Transverse colon (tissue), 4 donors: ENCODE results near the gene AHCYL1. TPM values are rescaled to one million over a fixed set of nuclear protein-coding genes. Genes with fewer than 3 reads are reported as not detected.

Source experiments
- DNase-seq: peaks from one replicate; pipeline ENCODE4 v3.0.0-alpha.2; 2019
- H3K27ac ChIP-seq, 4 donors: fragments of 200-600 bp; sonication (generic); 2 replicates each; pipeline ENCODE4 v1.5.1; 2016 to 2018; ENCODE audit warnings: inconsistent platforms in 4 of 4
- H3K27me3 ChIP-seq: fragments of 200-600 bp; sonication (generic); 2 replicates; pipeline ENCODE4 v1.5.1; 2017; ENCODE audit warnings: inconsistent platforms
- H3K36me3 ChIP-seq, 4 donors: fragments of 200-600 bp; sonication (generic); 2 replicates each; pipeline ENCODE4 v1.5.1; 2017 to 2019; ENCODE audit warnings: inconsistent platforms in 4 of 4
- H3K4me1 ChIP-seq, 4 donors: fragments of 200-600 bp; sonication (generic); 2 replicates each; pipeline ENCODE4 v1.5.1; 2017 to 2020; ENCODE audit warnings: inconsistent platforms in 4 of 4
- H3K4me3 ChIP-seq, 4 donors: fragments of 200-600 bp; sonication (generic); 1 replicate in 1 of 4; 2 replicates in 3 of 4; pipeline versions ENCODE4 v1.5.1 to v1.6.1; 2017 to 2019; ENCODE audit warnings: inconsistent platforms in 4 of 4
- H3K9me3 ChIP-seq, 2 donors: fragments of 200-600 bp; sonication (generic); 2 replicates each; pipeline ENCODE4 v1.5.1; 2017 to 2019; ENCODE audit warnings: inconsistent platforms in 2 of 2
- CTCF ChIP-seq, 5 experiments: fragments of 200-600 bp in 3 of 5; fragments of 450-650 bp in 2 of 5; sonication (generic) in 3 of 5; IDR thresholded peaks; 1 replicate in 2 of 5; 2 replicates in 3 of 5; pipeline ENCODE4 v1.5.1; 2016 to 2017; ENCODE audit warnings: antibody characterized with exemption in 5 of 5, inconsistent platforms in 3 of 5, mild to moderate bottlenecking in 2 of 5, moderate library complexity in 1 of 5
- EP300 ChIP-seq: sonication (generic); formaldehyde crosslinking; IDR thresholded peaks from one replicate; pipeline ENCODE4 v1.6.1; 2017; ENCODE audit warnings: antibody characterized with exemption, low read depth
- POLR2A ChIP-seq: fragments of 450-650 bp; IDR thresholded peaks from one replicate; pipeline ENCODE4 v1.6.1; 2016; ENCODE audit warnings: antibody characterized with exemption, mild to moderate bottlenecking, moderate library complexity
- POLR2AphosphoS5 ChIP-seq, 3 donors: sonication (generic); formaldehyde crosslinking; IDR thresholded peaks; one replicate each; pipeline ENCODE4 v1.6.1; 2016; ENCODE audit warnings: antibody characterized with exemption in 3 of 3
- WGBS, 2 donors: methylation state at CpG; one replicate each; pipeline ENCODE4 v1.1.5; 2018; ENCODE audit warnings: low coverage in 1 of 2; 5-methylcytosine and 5-hydroxymethylcytosine counted together
- in situ Hi-C, 4 donors: fragments of 200-750 bp; cut with MboI; loops; one replicate each; pipeline versions ENCODE4 v1.15.0 to v1.15.1; 2017; ENCODE audit warnings: low sequenced_read_pairs in 3 of 4, low pct_ligation_motif_present in 1 of 4, low pct_unique_long_range_greater_than_20kb in 1 of 4
- intact Hi-C: fragments of 100-400 bp; cut with DNase I; formaldehyde crosslinking; loops from one replicate; pipeline ENCODE4 v1.15.1; 2023; ENCODE audit warnings: low total_unique reads
- total RNA-seq, 4 donors: library from RNA; depleted of rRNA; stranded (reverse); fragments of >200 nt; gene quantifications; one replicate each; pipeline ENCODE4 v1.1.0, GENCODE V29; 2016

The AHCYL1 gene
- total RNA-seq, 4 donors from 2014 or later: 31.8 to 71.5 (median 51.3) TPM

- peaks cover 8 to 21% (median 18%) of the 10 kb centered on the region in 4 donors for H3K4me1 ChIP-seq
- H3K27me3 ChIP-seq: no peaks in the 10 kb centered on the region
- no peaks in the 10 kb centered on the region for H3K9me3 ChIP-seq
- intact Hi-C loops (no loop called here), in situ Hi-C loops (no loop called here)
- WGBS, 2 donors: 38% methylated on average over 1 of the region's 1 CpG; no CpG with 5 or more reads in 1 of the 2 donors
- H3K27ac ChIP-seq: peak overlapping the region in 2 of 4 donors; percentile 47 to 49
- no peaks in the 10 kb centered on the region for H3K36me3 ChIP-seq
- no peak for DNase-seq
- H3K4me3 ChIP-seq: no peak overlapping the region
- TF ChIP-seq POLR2AphosphoS5 (IDR thresholded peaks at IDR 0.05) (no peak), POLR2A (no peak), EP300 (no peak)
These were observed 25.0 kb upstream of the AHCYL1 start for GRCh38 chr1:109959632-109959973.

- no peak for DNase-seq
- Histone ChIP-seq H3K4me3 (no peak overlapping the region), H3K9me3 (no peaks in the 10 kb centered on the region), H3K27me3 (no peaks in the 10 kb centered on the region), H3K4me1 (peaks cover 8 to 21% (median 18%) of the 10 kb centered on the region in 4 donors), H3K27ac (peak overlapping the region in 3 of 4 donors; percentile 35 to 49 (median 47)), H3K36me3 (no peaks in the 10 kb centered on the region)
- WGBS, 2 donors: 0 to 36% methylated on average over 2 to 7 of the region's 7 CpGs
- TF ChIP-seq POLR2A (no peak), POLR2AphosphoS5 (IDR thresholded peaks at IDR 0.05) (no peak), CTCF (IDR thresholded peaks at IDR 0.05) (no peak), EP300 (no peak)
- intact Hi-C loops: no loop called here
- in situ Hi-C loops: no loop called here
These were observed 24.4 kb upstream of the AHCYL1 start for GRCh38 chr1:109959974-109960744.

GRCh38 chr1:109960745-109961094 is 23.8 kb upstream of the AHCYL1 start:
- Histone ChIP-seq H3K27ac (peak overlapping the region in 2 of 4 donors; percentile 47 to 49), H3K4me3 (no peak overlapping the region), H3K27me3 (no peaks in the 10 kb centered on the region), H3K9me3 (no peaks in the 10 kb centered on the region), H3K4me1 (peaks cover 8 to 21% (median 18%) of the 10 kb centered on the region in 4 donors), H3K36me3 (no peaks in the 10 kb centered on the region)
- intact Hi-C loops: no loop called here
- WGBS, 2 donors: 21 to 37% methylated on average over 1 of the region's 1 CpG
- no peak for TF ChIP-seq POLR2A
- TF ChIP-seq POLR2AphosphoS5 (IDR thresholded peaks at IDR 0.05): no peak
- no peak for TF ChIP-seq EP300
- no peak for TF ChIP-seq CTCF (IDR thresholded peaks at IDR 0.05)
- DNase-seq: no peak
- in situ Hi-C loops: no loop called here

GRCh38 chr1:109963864-109964263 is 20.7 kb upstream of the AHCYL1 start:
- in situ Hi-C loops: no loop called here

GRCh38 chr1:109969146-109969829 is 15.3 kb upstream of the AHCYL1 start:
- Histone ChIP-seq H3K9me3 (no peaks in the 10 kb centered on the region), H3K27ac (no peak overlapping the region), H3K27me3 (no peaks in the 10 kb centered on the region), H3K4me1 (no peaks in the 10 kb centered on the region), H3K4me3 (no peak overlapping the region), H3K36me3 (no peaks in the 10 kb centered on the region)
- in situ Hi-C loops (no loop called here), intact Hi-C loops (no loop called here)
- DNase-seq: no peak
- WGBS, 2 donors: 80 to 87% methylated on average over 1 to 3 of the region's 3 CpGs
- TF ChIP-seq EP300 (no peak), POLR2AphosphoS5 (IDR thresholded peaks at IDR 0.05) (no peak), CTCF (IDR thresholded peaks at IDR 0.05) (no peak), POLR2A (no peak)

More at GRCh38 chr1:109963864-109964263, 20.7 kb upstream of the AHCYL1 start:
- intact Hi-C loops: no loop called here
- Histone ChIP-seq H3K27me3 (no peaks in the 10 kb centered on the region), H3K4me1 (peaks cover 8 to 20% (median 15%) of the 10 kb centered on the region in 4 donors), H3K9me3 (no peaks in the 10 kb centered on the region), H3K36me3 (no peaks in the 10 kb centered on the region), H3K27ac (no peak overlapping the region), H3K4me3 (no peak overlapping the region)
- DNase-seq: no peak
- TF ChIP-seq POLR2A: no peak
- TF ChIP-seq POLR2AphosphoS5 (IDR thresholded peaks at IDR 0.05): no peak
- 45 to 94% methylated on average over 1 of the region's 1 CpG for WGBS, 2 donors
